Measurements from ENCODE around the gene FAM3A. TPM values are rescaled to one million over a fixed set of nuclear protein-coding genes. Genes with fewer than 3 reads are reported as not detected.

The FAM3A gene
- total RNA-seq, 1 experiment from 2014 or later = 69.2 TPM

GRCh38 chrX:154469880-154470279 lies 46.2 kb downstream of the FAM3A start:
- no peak overlapping the region for H3K9ac ChIP-seq (ENCODE audit: low read length)
- CTCF ChIA-PET = no interaction called here
- no peaks in the 10 kb centered on the region for H3K9me2 ChIP-seq (replicated peaks; ENCODE audit: low read length)
- H3F3A ChIP-seq (ENCODE audit: low read length, unreplicated experiment) = no peaks in the 10 kb centered on the region
- POLR2A ChIA-PET (ENCODE audit: unreplicated experiment) = no interaction called here
- H2AFZ ChIP-seq (ENCODE audit: low read length) = no peak overlapping the region
- no peaks in the 10 kb centered on the region for H3K79me2 ChIP-seq (ENCODE audit: low read length)
- BruUV-seq (replicated peaks) = no TSS peak
- no peaks in the 10 kb centered on the region for H3K27me3 ChIP-seq (ENCODE audit: low read length)
- DNase-seq = no peak
- H3K9me3 ChIP-seq (ENCODE audit: low read length) = no peaks in the 10 kb centered on the region
- no peak overlapping the region for H3K4me3 ChIP-seq (ENCODE audit: low read length)
- H3K36me3 ChIP-seq (ENCODE audit: low read depth, low read length) = no peaks in the 10 kb centered on the region; the same call in 1 of the 2 replicates
- H3K4me1 ChIP-seq (ENCODE audit: insufficient read depth, low read length) = no peaks in the 10 kb centered on the region
- intact Hi-C loops (cut with micrococcal nuclease) = no loop called here
- H3K4me2 ChIP-seq (ENCODE audit: low read length) = no peak overlapping the region
- no peaks in the 10 kb centered on the region for H4K20me1 ChIP-seq (ENCODE audit: low read length)
- ATAC-seq = no peak
- H3K27ac ChIP-seq (ENCODE audit: low read length) = no peak overlapping the region
- TF ChIP-seq EZH2phosphoT487 (IDR thresholded peaks at IDR 0.05; ENCODE audit: borderline replicate concordance, low read length) (no peak), CTCF (conservative IDR thresholded peaks at IDR 0.05; ENCODE audit: low read depth, low read length) (no peak), EZH2 (IDR thresholded peaks at IDR 0.05; ENCODE audit: low read length, unreplicated experiment) (no peak)

- Histone ChIP-seq H3K27me3 (ENCODE audit: low read length) (no peaks in the 10 kb centered on the region), H3K4me3 (ENCODE audit: low read length) (no peak overlapping the region), H3K9me2 (replicated peaks; ENCODE audit: low read length) (no peaks in the 10 kb centered on the region), H3K9ac (ENCODE audit: low read length) (no peak overlapping the region), H4K20me1 (ENCODE audit: low read length) (no peaks in the 10 kb centered on the region), H2AFZ (ENCODE audit: low read length) (no peak overlapping the region), H3K79me2 (ENCODE audit: low read length) (no peaks in the 10 kb centered on the region), H3K4me2 (ENCODE audit: low read length) (no peak overlapping the region), H3K4me1 (ENCODE audit: insufficient read depth, low read length) (no peaks in the 10 kb centered on the region), H3K27ac (ENCODE audit: low read length) (no peak overlapping the region), H3F3A (ENCODE audit: low read length, unreplicated experiment) (no peaks in the 10 kb centered on the region), H3K36me3 (ENCODE audit: low read depth, low read length) (no peaks in the 10 kb centered on the region; the same call in 1 of the 2 replicates), H3K9me3 (ENCODE audit: low read length) (no peaks in the 10 kb centered on the region)
- no peak for DNase-seq
- no peak for ATAC-seq
- ChIA-PET POLR2A (ENCODE audit: unreplicated experiment) (no interaction called here), CTCF (no interaction called here)
- no TSS peak for BruUV-seq (replicated peaks)
- intact Hi-C loops (cut with micrococcal nuclease) = no loop called here
- TF ChIP-seq EZH2 (IDR thresholded peaks at IDR 0.05; ENCODE audit: low read length, unreplicated experiment) (no peak), EZH2phosphoT487 (IDR thresholded peaks at IDR 0.05; ENCODE audit: borderline replicate concordance, low read length) (no peak), CTCF (conservative IDR thresholded peaks at IDR 0.05; ENCODE audit: low read depth, low read length) (no peak)
Observed at GRCh38 chrX:154469114-154469513, 46.9 kb downstream of the FAM3A start.

- ChIA-PET POLR2A (ENCODE audit: unreplicated experiment) (no interaction called here), CTCF (no interaction called here)
- TF ChIP-seq EZH2phosphoT487 (IDR thresholded peaks at IDR 0.05; ENCODE audit: borderline replicate concordance, low read length) (no peak), EZH2 (IDR thresholded peaks at IDR 0.05; ENCODE audit: low read length, unreplicated experiment) (no peak), CTCF (conservative IDR thresholded peaks at IDR 0.05; ENCODE audit: low read depth, low read length) (no peak)
- Histone ChIP-seq H3F3A (ENCODE audit: low read length, unreplicated experiment) (no peaks in the 10 kb centered on the region), H3K79me2 (ENCODE audit: low read length) (no peaks in the 10 kb centered on the region), H3K4me2 (ENCODE audit: low read length) (no peak overlapping the region), H3K4me1 (ENCODE audit: insufficient read depth, low read length) (no peaks in the 10 kb centered on the region), H3K9ac (ENCODE audit: low read length) (no peak overlapping the region), H3K9me3 (ENCODE audit: low read length) (no peaks in the 10 kb centered on the region), H4K20me1 (ENCODE audit: low read length) (no peaks in the 10 kb centered on the region), H3K4me3 (ENCODE audit: low read length) (no peak overlapping the region), H3K27me3 (ENCODE audit: low read length) (no peaks in the 10 kb centered on the region), H3K36me3 (ENCODE audit: low read depth, low read length) (no peaks in the 10 kb centered on the region; the same call in 1 of the 2 replicates), H3K9me2 (replicated peaks; ENCODE audit: low read length) (no peaks in the 10 kb centered on the region), H2AFZ (ENCODE audit: low read length) (no peak overlapping the region), H3K27ac (ENCODE audit: low read length) (no peak overlapping the region)
- ATAC-seq = no peak
- no peak for DNase-seq
- intact Hi-C loops (cut with micrococcal nuclease) = no loop called here
- BruUV-seq (replicated peaks) = no TSS peak
Observed at GRCh38 chrX:154468217-154468616, 47.8 kb downstream of the FAM3A start.
